Neutrophil (primary cell): Measurements from ENCODE around the gene LCA5.

Experiments used
- H3K27ac ChIP-seq: fragments of 200-600 bp; sonication (generic); 2 replicates; pipeline ENCODE4 v1.5.1; 2016; ENCODE audit warnings: mild to moderate bottlenecking, moderate library complexity
- H3K27me3 ChIP-seq: fragments of 200-600 bp; sonication (generic); 2 replicates; pipeline ENCODE4 v1.6.0; 2016; ENCODE audit warnings: mild to moderate bottlenecking
- H3K36me3 ChIP-seq: fragments of 200-600 bp; sonication (generic); 2 replicates; pipeline ENCODE4 v1.5.1; 2017
- H3K4me1 ChIP-seq, 2 experiments: fragments of 200-600 bp in 1 of 2; sonication (generic) in 1 of 2; 1 replicate in 1 of 2; 2 replicates in 1 of 2; pipeline versions ENCODE4 v1.5.1 to v1.6.1; 2013 to 2016; ENCODE audit warnings: low read depth in 1 of 2, low read length in 1 of 2, mild to moderate bottlenecking in 1 of 2, moderate library complexity in 1 of 2; ENCODE audit not compliant: control insufficient read depth in 1 of 2, insufficient read depth in 1 of 2
- H3K4me3 ChIP-seq, 2 experiments: fragments of 200-600 bp in 1 of 2; sonication (generic) in 1 of 2; 1 replicate in 1 of 2; 2 replicates in 1 of 2; pipeline ENCODE4 v1.5.1; 2013 to 2016; ENCODE audit warnings: low read depth in 1 of 2, low read length in 1 of 2, mild to moderate bottlenecking in 1 of 2, moderate library complexity in 1 of 2
- H3K9me3 ChIP-seq: fragments of 200-600 bp; sonication (generic); 2 replicates; pipeline ENCODE4 v1.5.1; 2016
- CTCF ChIP-seq: fragments of 200-600 bp; sonication (generic); IDR thresholded peaks from 2 replicates; pipeline ENCODE4 v1.5.1; 2016; ENCODE audit warnings: antibody characterized with exemption

The LCA5 gene

GRCh38 chr6:79571030-79571367 lies 33.8 kb upstream of the LCA5 start:
- no peak overlapping the region for H3K27ac ChIP-seq
- no peaks in the 10 kb centered on the region for H3K36me3 ChIP-seq
- H3K9me3 ChIP-seq: no peaks in the 10 kb centered on the region
- no peak for TF ChIP-seq CTCF
- no peaks in the 10 kb centered on the region for H3K4me1 ChIP-seq
- no peaks in the 10 kb centered on the region for H3K27me3 ChIP-seq
- H3K4me3 ChIP-seq: no peak overlapping the region

DNA sequence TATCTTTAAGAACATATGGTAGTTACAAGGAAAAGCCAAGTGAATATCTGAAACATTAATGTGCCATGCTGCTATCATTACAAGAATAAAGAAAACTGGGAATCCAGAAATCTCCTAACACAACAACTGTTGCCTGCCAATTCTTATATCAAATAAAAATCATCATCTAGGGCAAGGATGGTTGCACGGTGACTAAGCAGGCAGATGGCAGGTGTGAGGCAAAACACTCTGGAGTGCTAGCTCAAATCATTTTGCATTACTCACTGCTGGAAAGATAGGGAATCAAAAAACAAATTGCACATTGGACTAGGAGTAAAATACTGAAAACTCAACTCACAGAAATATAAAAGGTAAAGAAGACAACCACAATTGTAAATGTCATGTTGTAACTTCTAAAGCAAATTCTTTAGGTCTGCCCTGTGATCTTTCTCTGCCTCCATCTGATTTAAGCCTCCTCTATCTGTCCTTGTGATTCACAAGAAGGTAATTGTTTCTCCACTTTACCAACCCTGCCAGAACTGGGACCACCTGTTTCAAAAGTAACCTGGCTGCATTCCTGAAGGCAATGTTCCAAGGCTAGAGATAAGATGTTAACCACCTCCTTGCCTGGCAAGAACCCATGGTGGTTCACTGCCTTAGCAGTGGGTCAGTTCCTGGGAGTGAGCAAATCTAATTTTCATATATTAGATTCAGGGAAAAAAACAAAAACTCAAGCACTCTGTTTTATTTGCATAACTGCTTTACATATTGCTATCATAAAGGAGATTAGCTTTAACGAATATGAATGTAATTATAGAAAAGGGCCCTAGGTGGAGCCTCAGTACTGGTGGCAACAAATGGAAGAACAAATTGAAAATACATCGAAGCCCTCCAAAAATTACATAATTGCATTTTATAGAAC lies 33.1 kb upstream of the LCA5 start:
- Histone ChIP-seq H3K27me3 (no peaks in the 10 kb centered on the region), H3K9me3 (no peaks in the 10 kb centered on the region), H3K27ac (no peak overlapping the region), H3K4me3 (no peak overlapping the region), H3K36me3 (no peaks in the 10 kb centered on the region), H3K4me1 (no peaks in the 10 kb centered on the region)
- TF ChIP-seq CTCF: no peak

DNA sequence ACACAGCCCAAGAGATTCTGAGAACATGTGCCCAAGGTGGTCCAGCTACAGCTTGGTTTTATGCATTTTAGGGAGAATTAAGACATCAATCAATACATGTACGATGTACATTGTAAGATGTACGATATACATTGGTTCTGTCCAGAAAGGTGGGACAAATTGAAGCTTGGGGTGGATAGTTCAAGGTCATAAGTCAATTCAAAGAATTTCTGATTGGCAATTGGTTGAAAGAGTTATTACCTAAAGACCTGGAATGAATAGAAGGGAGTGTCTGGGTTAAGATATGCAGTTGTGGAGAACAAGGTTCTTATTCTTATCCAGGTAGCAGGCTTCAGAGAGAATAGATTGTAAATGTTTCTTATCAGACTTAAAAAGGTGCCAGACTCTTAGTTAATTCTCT lies 31.8 kb upstream of the LCA5 start:
- no peaks in the 10 kb centered on the region for H3K9me3 ChIP-seq
- no peak overlapping the region for H3K27ac ChIP-seq
- no peak for TF ChIP-seq CTCF
- no peaks in the 10 kb centered on the region for H3K27me3 ChIP-seq
- no peaks in the 10 kb centered on the region for H3K36me3 ChIP-seq
- no peaks in the 10 kb centered on the region for H3K4me1 ChIP-seq
- no peak overlapping the region for H3K4me3 ChIP-seq

GRCh38 chr6:79564636-79565035 lies 27.4 kb upstream of the LCA5 start:
- no peak for TF ChIP-seq CTCF
- H3K36me3 ChIP-seq: no peaks in the 10 kb centered on the region
- no peaks in the 10 kb centered on the region for H3K4me1 ChIP-seq
- no peaks in the 10 kb centered on the region for H3K9me3 ChIP-seq
- no peaks in the 10 kb centered on the region for H3K27me3 ChIP-seq
- H3K4me3 ChIP-seq: no peak overlapping the region
- no peak overlapping the region for H3K27ac ChIP-seq

DNA sequence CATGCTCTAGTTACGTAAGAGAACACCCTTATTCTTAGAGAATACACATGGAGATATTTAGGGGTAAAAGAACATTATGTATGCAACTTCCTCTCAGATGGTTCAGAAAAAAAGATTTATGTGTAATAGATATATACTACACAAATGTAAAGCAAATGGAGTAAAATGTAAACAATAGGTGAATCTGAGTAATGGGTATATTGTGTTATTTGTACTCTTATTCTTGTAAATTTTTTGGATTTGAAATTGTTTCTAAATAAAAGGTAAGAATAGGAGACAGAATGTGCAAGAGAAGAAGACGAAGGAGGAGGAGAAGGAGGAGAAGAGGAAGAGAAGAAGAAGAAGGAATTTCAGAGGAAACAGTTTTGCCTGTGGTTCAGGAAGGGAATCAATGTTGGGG lies 22.5 kb upstream of the LCA5 start:
- H3K4me1 ChIP-seq: no peaks in the 10 kb centered on the region
- no peaks in the 10 kb centered on the region for H3K36me3 ChIP-seq
- H3K4me3 ChIP-seq: no peak overlapping the region
- H3K27me3 ChIP-seq: no peaks in the 10 kb centered on the region
- no peak for TF ChIP-seq CTCF
- no peaks in the 10 kb centered on the region for H3K9me3 ChIP-seq
- H3K27ac ChIP-seq: no peak overlapping the region
